A375 (cell line): Measurements from ENCODE around the gene CADM1. TPM values are rescaled to one million over a fixed set of nuclear protein-coding genes. Genes with fewer than 3 reads are reported as not detected.

ENCODE experiments used
- small RNA-seq: library from RNA; depleted of rRNA; stranded (forward); fragments of <200 nt; gene quantifications from one replicate; pipeline ENCODE3, GENCODE V24; 2014
- total RNA-seq: library from RNA; depleted of rRNA; stranded (reverse); fragments of >200 nt; shearing (Covaris generic); gene quantifications from 2 replicates; pipeline ENCODE4 v1.2.3, GENCODE V29; 2014; rRNA removed

CADM1 gene
- total RNA-seq, result 45.2 and 57.7 TPM in 2 replicates

GRCh38 chr11:115504276-115505158 lies at the start of gene CADM1:
CADM1 (minus strand) TSS chr11:115504415.

Small RNAs within 50 kb of the gene (small RNA-seq; reads per million reads assigned to genes)
- gene RF01293, result not detected
